WERI-Rb-1 (cell line): ENCODE results near the gene SH3PXD2A.

Source experiments
- DNase-seq: peaks from one replicate; pipeline ENCODE4 v3.0.0-alpha.2; 2020
- H3K27ac ChIP-seq: fragments of 250-450 bp; sonication (Bioruptor Pico); 2 replicates; pipeline ENCODE4 v1.5.1; 2020; ENCODE audit warnings: mild to moderate bottlenecking, moderate library complexity
- H3K27me3 ChIP-seq: fragments of 250-450 bp; sonication (Bioruptor Pico); 2 replicates; pipeline ENCODE4 v1.5.1; 2021; ENCODE audit warnings: mild to moderate bottlenecking, low read depth, moderate library complexity; ENCODE audit not compliant: insufficient read depth, severe bottlenecking
- H3K36me3 ChIP-seq: fragments of 250-450 bp; sonication (Bioruptor Pico); 2 replicates; pipeline ENCODE4 v1.5.1; 2020; ENCODE audit warnings: mild to moderate bottlenecking, moderate library complexity
- H3K4me3 ChIP-seq: 2 replicates; pipeline ENCODE4 v1.5.1; 2011; ENCODE audit warnings: low read depth, mild to moderate bottlenecking, control low read depth, low read length
- H3K9me3 ChIP-seq: fragments of 250-450 bp; sonication (Bioruptor Pico); 2 replicates; pipeline ENCODE4 v1.5.1; 2021; ENCODE audit warnings: mild to moderate bottlenecking, moderate library complexity; ENCODE audit not compliant: severe bottlenecking
- TF ChIP-seq, protein P1 (sequence below): IDR thresholded peaks from 2 replicates; pipeline ENCODE4 v1.5.1; 2011; ENCODE audit warnings: low read depth, mild to moderate bottlenecking, control low read depth, inconsistent platforms, low read length

Gene SH3PXD2A

DNA sequence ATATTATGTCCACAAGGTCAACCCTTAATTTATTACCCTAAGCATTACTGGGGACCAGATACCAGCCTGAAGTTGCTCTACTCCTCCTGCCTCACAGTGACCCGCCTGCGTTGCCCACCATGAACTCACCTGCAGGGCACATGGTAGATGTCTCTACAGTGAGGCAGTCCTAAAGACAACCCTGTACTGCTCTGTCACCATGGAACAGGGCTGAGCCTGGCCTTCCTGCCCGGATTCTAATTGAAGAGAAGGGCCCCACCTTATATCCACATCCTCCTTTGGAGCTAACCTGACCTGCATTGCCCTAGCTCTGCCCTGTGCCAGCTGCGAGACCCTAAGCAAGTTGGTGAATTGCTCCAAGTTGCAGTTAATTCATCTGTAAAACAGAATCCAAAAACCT lies 4.1 kb downstream of the SH3PXD2A start:
- H3K9me3 ChIP-seq = no peaks in the 10 kb centered on the region
- H3K27ac ChIP-seq = no peak overlapping the region
- no peaks in the 10 kb centered on the region for H3K27me3 ChIP-seq
- H3K4me3 ChIP-seq = no peak overlapping the region
- no peak for DNase-seq
- no peaks in the 10 kb centered on the region for H3K36me3 ChIP-seq
- TF ChIP-seq, protein P1, sequence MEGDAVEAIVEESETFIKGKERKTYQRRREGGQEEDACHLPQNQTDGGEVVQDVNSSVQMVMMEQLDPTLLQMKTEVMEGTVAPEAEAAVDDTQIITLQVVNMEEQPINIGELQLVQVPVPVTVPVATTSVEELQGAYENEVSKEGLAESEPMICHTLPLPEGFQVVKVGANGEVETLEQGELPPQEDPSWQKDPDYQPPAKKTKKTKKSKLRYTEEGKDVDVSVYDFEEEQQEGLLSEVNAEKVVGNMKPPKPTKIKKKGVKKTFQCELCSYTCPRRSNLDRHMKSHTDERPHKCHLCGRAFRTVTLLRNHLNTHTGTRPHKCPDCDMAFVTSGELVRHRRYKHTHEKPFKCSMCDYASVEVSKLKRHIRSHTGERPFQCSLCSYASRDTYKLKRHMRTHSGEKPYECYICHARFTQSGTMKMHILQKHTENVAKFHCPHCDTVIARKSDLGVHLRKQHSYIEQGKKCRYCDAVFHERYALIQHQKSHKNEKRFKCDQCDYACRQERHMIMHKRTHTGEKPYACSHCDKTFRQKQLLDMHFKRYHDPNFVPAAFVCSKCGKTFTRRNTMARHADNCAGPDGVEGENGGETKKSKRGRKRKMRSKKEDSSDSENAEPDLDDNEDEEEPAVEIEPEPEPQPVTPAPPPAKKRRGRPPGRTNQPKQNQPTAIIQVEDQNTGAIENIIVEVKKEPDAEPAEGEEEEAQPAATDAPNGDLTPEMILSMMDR = no peak

DNA sequence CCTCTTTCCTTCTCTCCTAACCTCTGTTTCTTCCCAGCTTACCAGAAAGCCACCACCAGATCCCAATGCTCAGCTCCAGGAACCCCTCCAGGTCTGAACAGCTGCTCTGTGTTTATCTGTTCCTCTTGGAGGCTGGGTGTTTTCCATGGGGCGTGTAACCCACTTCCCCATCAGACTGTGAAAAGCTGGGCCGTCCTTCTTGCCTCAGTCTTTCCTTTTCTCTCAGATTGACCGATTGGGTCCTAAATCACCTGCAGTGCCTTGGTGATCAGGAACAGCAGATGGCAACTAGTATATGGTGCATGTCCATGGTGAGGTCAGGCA lies 4.8 kb downstream of the SH3PXD2A start:
- Histone ChIP-seq H3K9me3 (no peaks in the 10 kb centered on the region), H3K27ac (no peak overlapping the region), H3K27me3 (no peaks in the 10 kb centered on the region), H3K36me3 (no peaks in the 10 kb centered on the region), H3K4me3 (no peak overlapping the region)
- no peak for DNase-seq
- TF ChIP-seq, protein P1 = no peak

DNA sequence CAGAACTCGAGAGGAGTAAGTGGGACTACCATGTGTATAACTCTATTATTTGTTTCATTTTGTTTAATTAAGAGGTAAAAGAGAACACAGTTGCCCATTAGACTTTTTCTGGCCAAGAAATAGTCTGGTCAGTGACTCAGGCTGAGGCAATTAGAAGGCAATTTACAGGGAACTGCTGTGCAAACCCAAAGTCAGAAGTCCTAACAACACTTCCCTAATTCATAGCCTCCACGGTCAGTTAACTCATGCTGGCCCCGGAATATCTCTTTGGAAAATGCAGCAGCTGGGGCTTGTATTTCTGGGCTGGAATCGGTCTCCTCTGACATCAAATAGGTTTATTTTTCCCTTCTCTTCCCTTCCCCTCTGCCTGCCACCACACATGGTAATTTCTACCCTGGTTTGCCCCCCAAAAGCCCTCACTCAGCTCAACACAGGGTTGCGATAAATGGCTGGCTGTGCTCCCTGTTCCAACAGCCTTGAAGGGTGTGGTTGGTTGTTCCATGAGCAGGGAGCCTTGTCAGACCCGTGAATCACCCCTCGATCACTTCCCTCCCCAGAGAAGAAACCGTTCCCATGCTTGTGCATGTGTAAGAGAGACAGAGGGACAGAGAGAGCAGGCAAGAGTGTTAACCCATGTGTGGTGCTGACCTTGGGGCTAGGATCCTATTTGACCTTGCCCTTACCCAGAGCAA lies 5.3 kb downstream of the SH3PXD2A start:
- no peak for DNase-seq
- H3K4me3 ChIP-seq = no peak overlapping the region

DNA sequence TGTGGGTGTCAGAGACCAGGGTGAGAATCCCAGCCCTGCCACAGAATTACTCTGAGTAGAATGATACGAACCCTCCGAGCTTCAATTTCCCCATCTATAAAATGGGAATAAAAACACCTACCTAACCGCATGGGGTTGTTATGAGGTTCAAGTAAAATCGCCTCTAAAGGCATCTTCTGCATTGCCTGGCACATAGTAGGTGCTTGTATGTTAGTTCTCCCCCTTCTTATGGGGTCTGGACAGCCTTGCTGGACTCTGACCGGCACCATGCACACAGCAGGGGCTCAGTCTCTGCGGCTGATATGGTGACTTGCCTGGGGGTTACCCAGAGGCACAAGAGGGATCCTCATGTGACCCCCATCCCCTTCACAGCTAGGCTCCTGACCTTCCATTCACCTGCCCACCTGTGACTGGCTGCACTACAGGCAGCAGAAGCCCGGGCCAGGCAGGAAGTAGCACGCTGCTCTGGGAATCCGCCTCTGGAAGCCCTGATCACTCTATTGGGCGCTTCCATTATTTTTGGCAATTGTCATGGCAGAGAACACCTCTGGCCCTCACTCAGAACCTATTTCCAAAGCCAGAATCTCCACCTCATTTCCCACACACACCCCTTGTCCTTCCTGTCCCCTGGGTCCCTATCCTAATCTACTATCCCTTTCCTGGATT lies 6.0 kb downstream of the SH3PXD2A start:
- no peak for DNase-seq
- Histone ChIP-seq H3K9me3 (no peaks in the 10 kb centered on the region), H3K27ac (no peak overlapping the region), H3K27me3 (no peaks in the 10 kb centered on the region), H3K36me3 (no peaks in the 10 kb centered on the region), H3K4me3 (no peak overlapping the region)
- TF ChIP-seq, protein P1 = no peak

More for the DNA sequence above, 5.3 kb downstream of the SH3PXD2A start:
- Histone ChIP-seq H3K36me3 (no peaks in the 10 kb centered on the region), H3K27ac (no peak overlapping the region), H3K27me3 (no peaks in the 10 kb centered on the region), H3K9me3 (no peaks in the 10 kb centered on the region)
- TF ChIP-seq, protein P1 = no peak

DNA sequence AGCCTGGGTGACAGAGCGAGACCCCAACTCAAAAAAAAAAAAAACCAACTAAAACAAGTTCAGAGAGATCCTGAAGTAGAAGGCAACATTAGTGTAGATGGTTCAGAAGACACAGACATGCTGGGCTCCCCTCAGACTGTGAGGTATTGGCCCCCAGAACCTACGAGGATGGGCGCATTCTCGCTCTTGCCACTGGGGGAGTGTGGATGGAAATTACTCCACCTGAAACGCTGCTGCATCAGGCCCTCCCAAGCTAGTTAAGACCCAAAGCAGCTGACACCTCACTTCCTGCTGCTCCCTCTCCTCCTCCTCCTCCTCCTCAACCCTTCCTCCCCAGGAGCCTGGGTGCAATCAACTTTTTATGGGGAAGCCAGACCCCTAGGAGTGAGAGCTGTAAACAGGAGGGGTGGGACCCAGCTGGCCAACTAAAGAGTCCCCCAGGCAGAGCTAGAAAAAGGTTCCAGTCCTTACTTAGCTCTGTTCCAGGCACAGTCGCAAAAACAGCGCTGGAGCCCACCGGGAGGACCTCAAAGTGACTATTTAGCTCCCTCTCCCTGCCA lies 7.4 kb downstream of the SH3PXD2A start:
- H3K9me3 ChIP-seq = no peaks in the 10 kb centered on the region
- no peak overlapping the region for H3K27ac ChIP-seq
- no peaks in the 10 kb centered on the region for H3K27me3 ChIP-seq
- TF ChIP-seq, protein P1 = peak; percentile 65
- no peaks in the 10 kb centered on the region for H3K36me3 ChIP-seq
- DNase-seq = peak; percentile 43
- no peak overlapping the region for H3K4me3 ChIP-seq
